H9 (cell line): ENCODE results near the gene TKFC. TPM values are rescaled to one million over a fixed set of nuclear protein-coding genes. Genes with fewer than 3 reads are reported as not detected.

ENCODE experiments used
- DNase-seq: peaks from one replicate; pipeline ENCODE4 v3.0.0-alpha.2; 2017
- H2AFZ ChIP-seq: one replicate; pipeline ENCODE4 v1.6.1; 2013; ENCODE audit warnings: mild to moderate bottlenecking, low read length, control low read depth, moderate library complexity
- H2AK5ac ChIP-seq: 2 replicates; pipeline ENCODE4 v1.6.1; 2013; ENCODE audit warnings: low read length, control low read depth, mixed read lengths; ENCODE audit not compliant: insufficient read length
- H2BK120ac ChIP-seq: one replicate; pipeline ENCODE4 v1.6.1; 2013; ENCODE audit warnings: low read depth, mild to moderate bottlenecking, low read length, control low read depth, inconsistent platforms; ENCODE audit not compliant: poor library complexity, severe bottlenecking
- H2BK12ac ChIP-seq: 2 replicates; pipeline ENCODE4 v1.6.1; 2013; ENCODE audit warnings: low read length, control low read depth, mixed read lengths, low read depth; ENCODE audit not compliant: insufficient read length
- H2BK15ac ChIP-seq: 2 replicates; pipeline ENCODE4 v1.6.1; 2013; ENCODE audit warnings: low read depth, low read length, control low read depth
- H2BK20ac ChIP-seq: one replicate; pipeline ENCODE4 v1.6.1; 2013; ENCODE audit warnings: low read depth, mild to moderate bottlenecking, low read length, control low read depth, inconsistent platforms; ENCODE audit not compliant: poor library complexity, severe bottlenecking
- H2BK5ac ChIP-seq: 2 replicates; pipeline ENCODE4 v1.6.1; 2013; ENCODE audit warnings: low read length, control low read depth, mixed read lengths; ENCODE audit not compliant: insufficient read length
- H3K14ac ChIP-seq: 2 replicates; pipeline ENCODE4 v1.6.1; 2013; ENCODE audit warnings: low read length, control low read depth; ENCODE audit not compliant: insufficient read depth
- H3K18ac ChIP-seq: 2 replicates; pipeline ENCODE4 v1.6.1; 2013; ENCODE audit warnings: low read depth, mild to moderate bottlenecking, mixed read lengths, low read length, control low read depth; ENCODE audit not compliant: insufficient read length
- H3K23ac ChIP-seq: 2 replicates; pipeline ENCODE4 v1.6.1; 2013; ENCODE audit warnings: low read length, control low read depth, mixed read lengths, low read depth; ENCODE audit not compliant: insufficient read length
- H3K23me2 ChIP-seq: 2 replicates; pipeline ENCODE4 v1.6.1; 2013; ENCODE audit warnings: low read depth, mild to moderate bottlenecking, mixed read lengths, low read length, control low read depth; ENCODE audit not compliant: insufficient read length, poor library complexity, severe bottlenecking
- H3K27ac ChIP-seq: 2 replicates; pipeline ENCODE4 v1.5.1; 2013; ENCODE audit warnings: low read length, control low read depth, mixed read lengths, low read depth; ENCODE audit not compliant: insufficient read length
- H3K27me3 ChIP-seq: 2 replicates; pipeline ENCODE4 v1.6.1; 2013; ENCODE audit warnings: low read length, control low read depth, inconsistent platforms; ENCODE audit not compliant: insufficient read depth
- H3K4ac ChIP-seq: 2 replicates; pipeline ENCODE4 v1.6.1; 2013; ENCODE audit warnings: low read depth, mild to moderate bottlenecking, control low read depth, inconsistent platforms, low read length, moderate library complexity
- H3K4me1 ChIP-seq: 2 replicates; pipeline ENCODE4 v1.6.1; 2013; ENCODE audit warnings: low read length, control low read depth, inconsistent platforms; ENCODE audit not compliant: insufficient read depth
- H3K4me2 ChIP-seq: 2 replicates; pipeline ENCODE4 v1.6.1; 2013; ENCODE audit warnings: low read length, control low read depth, mixed read lengths; ENCODE audit not compliant: insufficient read length, insufficient read depth
- H3K56ac ChIP-seq: 2 replicates; pipeline ENCODE4 v1.6.1; 2013; ENCODE audit warnings: low read depth, mild to moderate bottlenecking, mixed read lengths, low read length, control low read depth; ENCODE audit not compliant: insufficient read length
- H3K79me1 ChIP-seq: 2 replicates; pipeline ENCODE4 v1.6.1; 2013; ENCODE audit warnings: low read depth, mild to moderate bottlenecking, moderate library complexity, low read length, control low read depth, inconsistent platforms; ENCODE audit not compliant: insufficient read depth, poor library complexity, severe bottlenecking
- H3K79me2 ChIP-seq: 2 replicates; pipeline ENCODE4 v1.6.1; 2013; ENCODE audit warnings: low read length, control low read depth, inconsistent platforms; ENCODE audit not compliant: insufficient read depth
- H3K9ac ChIP-seq: 2 replicates; pipeline ENCODE4 v1.6.1; 2013; ENCODE audit warnings: low read length, control low read depth, mixed read lengths; ENCODE audit not compliant: insufficient read length; ENCODE audit errors: extremely low read depth
- H3K9me3 ChIP-seq: one replicate; pipeline ENCODE4 v1.6.1; 2013; ENCODE audit warnings: low read depth, low read length, inconsistent platforms; ENCODE audit not compliant: control insufficient read depth
- H3T11ph ChIP-seq: one replicate; pipeline ENCODE4 v1.6.1; 2013; ENCODE audit warnings: mild to moderate bottlenecking, low read length, control low read depth, inconsistent platforms
- H4K20me1 ChIP-seq: one replicate; pipeline ENCODE4 v1.6.1; 2013; ENCODE audit not compliant: control insufficient read depth, insufficient read length, insufficient read depth
- H4K5ac ChIP-seq: 2 replicates; pipeline ENCODE4 v1.6.1; 2013; ENCODE audit warnings: low read depth, mild to moderate bottlenecking, mixed read lengths, low read length, control low read depth; ENCODE audit not compliant: insufficient read length
- H4K8ac ChIP-seq: replicated peaks from 2 replicates; pipeline ENCODE4 v1.6.1; 2013; ENCODE audit warnings: low read length, control low read depth, mixed read lengths, low read depth; ENCODE audit not compliant: insufficient read length
- H4K91ac ChIP-seq: 2 replicates; pipeline ENCODE4 v1.6.1; 2013; ENCODE audit warnings: low read depth, mild to moderate bottlenecking, moderate library complexity, mixed read lengths, low read length, control low read depth; ENCODE audit not compliant: insufficient read length
- H3K27ac Mint-ChIP-seq, 3 experiments: 2 replicates in 2 of 3; 3 replicates in 1 of 3; pipeline ENCODE4 v1.8.0; 2020 to 2021; ENCODE audit warnings: mixed read lengths in 3 of 3, mild to moderate bottlenecking in 1 of 3, moderate library complexity in 1 of 3
- H3K27me3 Mint-ChIP-seq: 2 replicates; pipeline ENCODE4 v1.8.0; 2021; ENCODE audit warnings: low read depth, mild to moderate bottlenecking, moderate library complexity, mixed read lengths
- H3K36me3 Mint-ChIP-seq, 3 experiments: 2 replicates in 2 of 3; 3 replicates in 1 of 3; pipeline ENCODE4 v1.8.0; 2020 to 2021; ENCODE audit warnings: low read depth in 3 of 3, mixed read lengths in 3 of 3; ENCODE audit not compliant: insufficient read depth in 1 of 3
- H3K4me1 Mint-ChIP-seq, 2 experiments: 2 replicates each; pipeline ENCODE4 v1.8.0; 2020; ENCODE audit warnings: mixed read lengths in 2 of 2
- H3K4me3 Mint-ChIP-seq, 2 experiments: 2 replicates in 1 of 2; 3 replicates in 1 of 2; pipeline ENCODE4 v1.8.0; 2020 to 2021; ENCODE audit warnings: mild to moderate bottlenecking in 2 of 2, mixed read lengths in 2 of 2, moderate library complexity in 1 of 2
- H3K9me3 Mint-ChIP-seq, 2 experiments: 2 replicates in 1 of 2; 3 replicates in 1 of 2; pipeline ENCODE4 v1.8.0; 2020; ENCODE audit warnings: mild to moderate bottlenecking in 2 of 2, mixed read lengths in 2 of 2, moderate library complexity in 1 of 2
- CTCF ChIP-seq: fragments of 200-600 bp; sonication (generic); conservative IDR thresholded peaks from 3 replicates; pipeline ENCODE4 v1.8.0; 2021; ENCODE audit warnings: antibody characterized with exemption, mild to moderate bottlenecking
- WGBS: extraction: QIAGEN DNeasy Blood & Tissue Kit; methylation state at CpG from one replicate; pipeline ENCODE4 v1.1.7; 2013; ENCODE audit warnings: missing lambda C conversion rate, low lambda C conversion rate, mixed read lengths; ENCODE audit not compliant: insufficient read length; ENCODE audit errors: extremely low coverage; 5-methylcytosine and 5-hydroxymethylcytosine counted together
- total RNA-seq: library from RNA; stranded (reverse); gene quantifications from 2 replicates; pipeline ENCODE4 v1.2.1, GENCODE V29; 2021

The TKFC gene
- total RNA-seq, 1 experiment from 2014 or later = 59.0 TPM

- DNase-seq = no peak
- H3K79me2 ChIP-seq = no peaks in the 10 kb centered on the region
- no peak overlapping the region for H2BK120ac ChIP-seq
- H3K27ac ChIP-seq = no peak overlapping the region
- H3K56ac ChIP-seq = no peak overlapping the region
- H2AFZ ChIP-seq = no peak overlapping the region
- H4K20me1 ChIP-seq = no peaks in the 10 kb centered on the region
- TF ChIP-seq CTCF = no peak
- Mint-ChIP-seq H3K9me3 (peaks cover 3 to 4% of the 10 kb centered on the region in 2 experiments; a peak in 1 of 5 replicates), H3K4me3 (no peak overlapping the region; a peak in 1 of 5 replicates), H3K27me3 (peaks cover 9% of the 10 kb centered on the region), H3K36me3 (peaks cover 9 to 14% (median 13%) of the 10 kb centered on the region in 3 experiments), H3K27ac (no peak overlapping the region), H3K4me1 (peaks cover 8 to 18% of the 10 kb centered on the region in 2 experiments)
- H2BK20ac ChIP-seq = no peak overlapping the region
- H3K14ac ChIP-seq = no peak overlapping the region
- WGBS = no CpG with 5 or more reads among the region's 1 CpG
- no peaks in the 10 kb centered on the region for H3K79me1 ChIP-seq
- no peak overlapping the region for H4K8ac ChIP-seq
- no peak overlapping the region for H4K91ac ChIP-seq
- H3K27me3 ChIP-seq = no peaks in the 10 kb centered on the region
- H3K9ac ChIP-seq = no peak overlapping the region
- H3K4me1 ChIP-seq = no peaks in the 10 kb centered on the region; the same call in 1 of the 2 replicates
- peaks cover 12% of the 10 kb centered on the region for H3K23me2 ChIP-seq
- H4K5ac ChIP-seq = no peak overlapping the region
- no peak overlapping the region for H3T11ph ChIP-seq
- H2BK5ac ChIP-seq = no peak overlapping the region
- H3K4me2 ChIP-seq = no peak overlapping the region
- H2BK12ac ChIP-seq = no peak overlapping the region
- no peak overlapping the region for H3K4ac ChIP-seq
- H2AK5ac ChIP-seq = no peak overlapping the region
- no peak overlapping the region for H3K23ac ChIP-seq
- H2BK15ac ChIP-seq = no peak overlapping the region
- H3K18ac ChIP-seq = no peak overlapping the region
- no peaks in the 10 kb centered on the region for H3K9me3 ChIP-seq
Measured at GRCh38 chr11:61390161-61390560, 57.1 kb downstream of the TKFC start.
